ENCODE data around the gene FGF10.

The FGF10 gene

DNA sequence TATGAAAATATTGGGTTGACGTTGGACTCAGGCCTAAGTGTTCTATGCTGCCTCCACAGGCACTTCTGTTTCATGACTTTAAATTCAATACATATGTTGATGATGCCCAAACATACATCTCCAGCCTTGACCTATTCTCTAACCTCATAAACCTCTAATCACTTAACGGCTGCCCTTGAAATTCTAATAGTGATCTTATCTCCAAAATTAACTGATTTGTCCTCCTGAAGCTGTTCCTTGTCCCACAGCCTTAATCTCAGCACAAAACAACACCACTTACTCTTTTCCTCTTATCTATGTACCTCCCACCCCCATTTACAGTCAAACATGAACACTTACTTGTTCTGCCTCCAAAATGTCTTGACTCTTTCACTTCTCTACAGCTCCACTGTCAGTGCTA lies 43.3 kb downstream of the FGF10 start:
- no peak for DNase-seq

GRCh38 chr5:44336708-44337107 lies 52.5 kb downstream of the FGF10 start:
- DNase-seq = no peak

DNA sequence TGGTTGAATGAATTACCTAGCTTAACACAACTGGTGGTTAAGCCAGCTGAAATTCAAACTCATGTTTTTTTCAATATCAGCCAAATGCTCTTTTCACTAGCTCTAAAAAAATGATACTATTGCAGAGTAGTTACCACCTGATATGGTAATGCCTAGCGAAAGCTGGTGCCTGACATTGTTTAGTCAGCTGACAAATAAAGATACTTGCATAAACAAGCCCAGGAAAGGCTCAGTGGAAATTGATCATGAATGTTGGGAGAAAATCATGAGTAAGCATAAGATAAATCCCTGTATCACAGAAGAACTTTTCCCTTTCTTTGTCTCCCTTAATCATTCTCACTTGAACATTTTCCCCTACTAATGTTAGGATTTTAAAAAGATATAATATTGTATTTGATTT lies 54.6 kb downstream of the FGF10 start:
- DNase-seq = no peak

- DNase-seq = peak; percentile 12
These were observed 56.8 kb downstream of the FGF10 start for GRCh38 chr5:44332285-44332971.

DNA sequence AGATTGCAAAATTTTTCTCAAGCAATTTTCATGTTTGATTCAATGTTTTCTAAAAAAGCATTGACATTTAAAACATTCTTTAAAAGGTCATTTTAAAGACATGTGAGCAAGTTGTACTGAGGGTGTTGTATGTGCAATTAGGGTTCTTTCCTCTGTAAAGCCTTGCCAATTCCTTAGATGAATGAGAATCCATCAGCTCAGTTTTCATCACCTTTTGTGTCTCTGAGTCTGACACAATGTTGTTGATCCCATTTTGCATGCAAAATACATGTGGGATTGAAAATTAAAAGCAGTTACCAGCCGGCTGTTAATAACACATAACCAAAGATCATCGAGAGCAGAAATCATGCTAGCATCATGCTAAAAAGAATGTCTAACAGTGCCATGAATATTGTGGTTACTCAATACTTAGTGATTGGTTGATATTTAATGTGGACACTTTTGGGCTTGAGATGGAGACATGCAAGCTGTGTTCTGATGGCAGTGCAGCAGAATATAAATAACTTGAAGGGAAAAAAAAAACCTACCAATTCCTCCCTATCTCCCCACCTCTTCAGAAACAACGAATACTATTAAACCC lies 57.7 kb downstream of the FGF10 start:
- DNase-seq = no peak

DNA sequence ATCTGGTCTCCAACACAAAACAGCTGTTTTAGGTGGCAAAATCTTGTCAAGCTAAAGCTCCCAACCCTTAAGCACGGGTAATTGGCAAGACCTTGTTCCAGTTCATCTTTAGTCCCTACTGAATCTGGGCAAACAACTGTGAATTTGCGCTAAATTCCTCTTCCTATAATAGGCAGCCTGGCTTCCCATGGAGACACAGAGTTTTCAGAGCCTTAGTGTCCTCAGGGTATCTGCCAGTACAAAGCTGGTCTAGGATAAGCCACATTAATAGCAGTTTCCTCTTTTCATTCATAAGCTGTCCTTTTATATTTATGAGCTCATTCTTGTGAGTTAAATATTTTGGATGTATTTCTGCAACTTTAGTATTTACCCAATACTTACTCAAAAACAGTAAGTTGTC lies 59.5 kb downstream of the FGF10 start:
- DNase-seq = no peak

DNA sequence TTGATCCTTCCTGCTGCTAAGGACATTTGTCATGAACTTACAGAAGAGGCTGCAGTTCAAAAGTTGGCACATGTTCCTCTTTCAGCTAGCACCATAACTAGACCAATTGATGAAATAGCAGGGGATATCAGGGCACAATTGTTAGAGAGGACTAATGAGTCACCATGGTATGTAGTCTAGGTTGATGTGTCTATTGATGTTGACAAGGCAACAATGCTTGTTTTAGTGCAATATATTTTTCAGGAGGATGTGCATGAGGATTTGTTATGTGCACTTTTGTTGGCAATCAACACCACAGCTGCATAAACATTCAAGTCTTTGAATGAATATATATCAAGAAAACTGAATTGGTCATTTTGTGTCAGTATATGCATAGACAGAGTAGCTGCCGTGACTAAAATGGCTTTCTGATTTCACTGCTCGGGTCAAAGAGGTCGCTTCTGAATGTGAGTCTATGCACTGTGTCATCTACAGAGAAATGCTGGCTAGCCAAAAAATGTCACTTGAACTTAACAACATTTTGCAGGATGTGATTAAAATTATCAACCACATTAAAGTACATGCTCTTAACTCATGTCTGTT lies 68.0 kb downstream of the FGF10 start:
- no peak for DNase-seq

DNA sequence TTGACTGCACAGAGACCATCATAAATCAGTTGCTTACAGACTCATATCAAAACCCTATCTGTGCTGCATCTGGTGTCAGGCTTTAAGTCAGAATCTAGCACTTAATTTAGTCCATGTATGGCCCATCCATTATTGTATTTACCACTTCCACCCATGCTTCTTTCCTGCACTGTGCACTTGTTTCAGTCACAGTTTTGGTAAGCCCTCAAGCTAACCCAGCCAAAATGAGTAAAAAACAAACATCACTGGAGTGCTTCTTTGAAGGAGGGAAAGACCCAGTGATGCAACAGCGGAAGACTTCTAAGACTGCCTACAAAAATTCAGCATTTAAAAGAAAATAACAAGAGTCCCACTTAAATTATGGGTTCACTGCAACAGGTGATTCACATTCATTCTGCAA lies 69.0 kb downstream of the FGF10 start:
- DNase-seq = no peak

DNA sequence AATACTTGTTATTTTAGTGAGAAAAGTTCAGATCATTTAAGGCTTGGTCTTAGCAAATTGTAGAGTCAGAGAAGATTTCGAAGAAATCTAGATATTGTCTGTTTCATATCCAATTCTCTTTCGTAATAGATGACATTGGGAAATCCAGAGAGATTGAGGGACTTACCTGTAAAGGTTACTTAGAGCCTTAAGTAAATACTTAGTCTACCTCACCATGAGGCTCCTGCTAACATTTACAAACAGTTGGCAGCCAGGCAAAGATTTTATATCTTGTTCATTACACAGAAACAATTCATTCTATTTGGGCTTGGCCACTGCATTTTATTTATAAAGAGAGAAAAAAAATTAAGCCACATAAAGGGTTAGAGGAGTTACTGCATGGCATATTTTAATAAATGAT lies 70.3 kb downstream of the FGF10 start:
- DNase-seq = no peak

GRCh38 chr5:44312374-44312773 lies 76.8 kb downstream of the FGF10 start:
- DNase-seq = no peak

DNA sequence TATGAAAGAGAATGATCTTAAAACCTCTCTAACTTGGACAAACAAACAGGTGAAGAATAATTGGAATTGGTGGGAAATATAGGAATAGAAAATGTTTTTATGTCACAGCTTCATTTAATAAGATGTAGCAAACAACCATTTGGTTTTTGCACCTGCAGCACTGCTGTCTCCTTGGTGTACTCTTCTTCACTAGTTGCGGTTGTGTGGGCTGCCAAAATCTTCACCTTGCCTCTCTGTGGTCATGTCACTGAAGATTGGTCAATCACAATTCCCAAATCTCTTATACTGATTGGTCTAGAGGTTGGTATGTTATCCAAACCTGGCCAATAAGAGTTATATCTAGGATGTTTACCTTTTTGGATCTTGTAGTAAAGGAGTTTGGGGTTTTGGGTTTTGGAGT lies 88.7 kb downstream of the FGF10 start:
- no peak for DNase-seq

- DNase-seq = no peak
These were observed 89.8 kb downstream of the FGF10 start for GRCh38 chr5:44299394-44299793.

DNA sequence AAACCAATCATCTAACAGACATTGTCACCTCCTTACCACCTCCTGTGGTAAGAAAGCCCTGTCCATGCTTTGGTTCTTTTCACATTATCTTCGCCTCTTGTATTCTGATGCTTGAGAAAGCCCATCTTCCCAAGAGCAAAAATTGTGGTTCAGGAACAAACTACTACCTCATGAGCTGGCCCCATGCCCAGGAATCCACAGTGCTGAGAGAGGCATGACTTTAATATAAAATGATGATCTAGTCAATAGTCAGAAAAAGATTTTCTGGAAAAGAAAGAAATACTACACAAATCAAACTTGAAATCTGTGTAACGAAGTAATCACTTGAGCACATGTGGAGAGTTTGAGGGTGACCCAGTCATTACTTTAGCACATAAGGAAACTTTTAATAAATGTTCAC lies 94.7 kb downstream of the FGF10 start:
- no peak for DNase-seq

DNA sequence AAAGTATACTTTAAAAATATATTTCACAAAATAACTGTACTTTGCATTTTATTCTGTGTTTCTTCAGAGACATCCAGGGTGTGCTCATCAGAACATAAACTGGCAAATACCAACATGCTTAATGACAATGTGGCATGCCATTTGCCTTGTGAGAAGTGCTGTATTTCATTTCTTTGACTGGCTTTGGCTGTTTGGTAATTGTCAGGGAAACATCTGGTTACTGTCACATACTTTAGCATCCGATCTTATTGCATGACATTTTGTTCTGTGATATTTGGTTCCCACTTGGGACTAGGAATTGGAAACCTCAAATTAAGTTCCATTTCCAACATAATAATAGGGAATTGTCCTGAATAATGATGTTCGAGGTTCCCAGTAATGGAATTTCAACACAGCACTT lies 96.5 kb downstream of the FGF10 start:
- DNase-seq = no peak

DNA sequence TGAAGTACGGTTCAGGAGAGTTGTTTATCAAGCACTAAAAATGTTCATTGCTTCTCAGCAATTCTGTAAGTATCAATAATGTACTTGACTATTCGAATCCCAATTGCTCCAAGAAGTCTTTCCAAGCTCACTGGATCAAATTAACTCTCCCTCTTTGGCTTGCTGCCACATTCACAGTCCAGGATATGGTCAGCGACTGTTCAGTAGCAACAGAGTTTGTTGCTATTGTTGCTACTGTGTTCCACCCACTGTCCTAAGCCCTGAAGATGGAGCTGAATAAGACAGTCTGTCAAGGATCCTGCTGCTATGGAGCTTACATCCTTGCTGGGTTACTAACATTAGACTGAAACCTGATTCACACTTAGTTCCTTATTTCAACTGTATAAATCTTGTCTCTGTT lies 110.8 kb downstream of the FGF10 start:
- no peak for DNase-seq

GRCh38 chr5:44275908-44276307 lies 113.3 kb downstream of the FGF10 start:
- no peak for DNase-seq

DNA sequence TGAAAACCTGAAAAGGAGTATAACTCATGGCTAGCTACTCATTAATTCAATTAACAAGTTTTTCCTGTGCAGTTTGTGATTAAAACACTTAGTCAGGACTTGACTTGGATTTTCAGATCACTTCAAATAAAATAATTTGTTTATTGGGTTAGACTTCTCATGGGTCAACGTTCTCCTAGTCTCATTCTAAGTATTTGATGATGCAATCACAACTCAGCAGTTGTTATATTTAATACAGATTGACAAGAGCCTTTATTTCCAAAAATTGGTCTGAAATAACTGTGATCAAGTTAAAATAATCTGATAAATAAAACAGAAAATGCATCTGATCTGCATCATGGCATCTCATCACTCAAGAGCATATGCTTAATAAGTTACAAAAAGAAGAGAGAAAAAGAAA lies 113.9 kb downstream of the FGF10 start:
- no peak for DNase-seq

DNA sequence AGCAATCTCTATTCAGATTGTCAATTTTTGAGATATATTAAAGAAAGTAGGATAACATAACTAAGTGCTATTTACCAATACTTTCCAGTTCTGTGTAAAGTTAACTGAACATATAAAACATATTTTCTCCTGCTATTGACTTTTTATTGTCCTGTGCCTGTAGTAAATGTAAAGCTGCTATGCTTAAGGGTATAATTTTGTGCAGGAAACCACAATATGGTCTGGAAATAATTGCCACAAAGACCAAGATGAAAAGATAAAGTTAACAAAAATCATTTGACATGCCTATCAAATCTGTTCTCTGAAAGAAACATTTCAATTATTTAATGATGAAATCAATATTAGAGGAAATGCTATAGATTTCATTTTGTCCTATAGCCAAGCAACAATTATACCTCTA lies 121.3 kb downstream of the FGF10 start:
- no peak for DNase-seq

GRCh38 chr5:44266882-44267576 lies 122.2 kb downstream of the FGF10 start:
- DNase-seq = no peak

GRCh38 chr5:44265713-44266112 lies 123.5 kb downstream of the FGF10 start:
- DNase-seq = no peak

DNA sequence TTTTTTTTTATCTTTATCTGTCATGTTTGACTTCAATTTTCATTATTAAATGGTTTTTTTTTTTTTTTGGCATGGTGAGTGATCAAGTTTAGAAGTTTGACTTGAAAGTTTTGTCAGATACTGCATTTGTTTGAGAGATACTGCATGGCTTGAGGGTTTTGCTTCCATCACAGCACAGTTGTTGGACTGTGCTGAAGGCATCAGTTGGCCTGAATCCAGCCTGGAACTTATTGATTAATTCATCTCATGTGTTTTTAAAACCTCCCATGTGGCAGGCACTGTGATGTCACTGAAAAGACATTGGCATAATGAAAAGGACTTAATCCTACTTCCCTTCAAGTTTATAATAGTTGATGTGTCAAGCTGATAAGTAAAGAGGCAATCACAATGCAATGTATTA lies 128.4 kb downstream of the FGF10 start:
- DNase-seq = no peak

- DNase-seq = no peak
These were observed 131.4 kb downstream of the FGF10 start for GRCh38 chr5:44257653-44258365.

GRCh38 chr5:44257221-44257620 lies 132.0 kb downstream of the FGF10 start:
- DNase-seq = no peak
